DND-41 (cell line): Measurements from ENCODE around the gene SLC25A42.

ENCODE experiments used
- CTCF ChIP-seq: IDR thresholded peaks from 2 replicates; pipeline ENCODE4 v1.5.1; 2012; ENCODE audit warnings: borderline replicate concordance, low read length, moderate library complexity, mild to moderate bottlenecking; ENCODE audit not compliant: poor library complexity, severe bottlenecking; ENCODE audit errors: extremely low read depth
- EZH2 ChIP-seq: IDR thresholded peaks from 3 replicates; pipeline ENCODE4 v1.6.1; 2012; ENCODE audit warnings: borderline replicate concordance, low read depth, mild to moderate bottlenecking, moderate library complexity, low read length, inconsistent platforms; ENCODE audit not compliant: severe bottlenecking

GRCh38 chr19:19033176-19033425 lies 30.7 kb upstream of the SLC25A42 start:
- no peak for TF ChIP-seq CTCF
- TF ChIP-seq EZH2, result no peak
